Mesothelial cell of epicardium (in vitro differentiated cells): Measurements from ENCODE around the gene FRMD1. TPM values are rescaled to one million over a fixed set of nuclear protein-coding genes. Genes with fewer than 3 reads are reported as not detected.

Experiments
- DNase-seq, 2 experiments: peaks; one replicate each; pipeline ENCODE4 v3.0.0; 2021; ENCODE audit warnings: low spot score in 2 of 2; ENCODE audit not compliant: unreplicated experiment in 2 of 2
- H3K27ac Mint-ChIP-seq: 2 replicates; pipeline ENCODE4 v1.8.0; 2021; ENCODE audit warnings: mixed read lengths
- H3K27me3 Mint-ChIP-seq: 2 replicates; pipeline ENCODE4 v1.8.0; 2021; ENCODE audit warnings: low read depth, mixed read lengths
- H3K36me3 Mint-ChIP-seq: 2 replicates; pipeline ENCODE4 v1.8.0; 2021; ENCODE audit warnings: mixed read lengths
- H3K4me1 Mint-ChIP-seq: 2 replicates; pipeline ENCODE4 v1.8.0; 2021; ENCODE audit warnings: mixed read lengths
- H3K4me3 Mint-ChIP-seq: 2 replicates; pipeline ENCODE4 v1.8.0; 2021; ENCODE audit warnings: mild to moderate bottlenecking, moderate library complexity, mixed read lengths
- H3K9me3 Mint-ChIP-seq: 2 replicates; pipeline ENCODE4 v1.8.0; 2021; ENCODE audit warnings: mixed read lengths
- CTCF ChIP-seq: fragments of 200-600 bp; sonication (generic); IDR thresholded peaks from one replicate; pipeline ENCODE4 v1.5.0; 2021; ENCODE audit warnings: antibody characterized with exemption; ENCODE audit not compliant: unreplicated experiment
- total RNA-seq: library from RNA; stranded (reverse); gene quantifications from 3 replicates; pipeline ENCODE4 v1.2.1, GENCODE V29; 2021

FRMD1 gene
- total RNA-seq, 1 donor from 2014 or later = not detected

- no peak for TF ChIP-seq CTCF
- Mint-ChIP-seq H3K27me3 (no peaks in the 10 kb centered on the region), H3K9me3 (peaks cover 38% of the 10 kb centered on the region)
Observed at GRCh38 chr6:168014428-168014827, 64.6 kb downstream of the FRMD1 start.

DNA sequence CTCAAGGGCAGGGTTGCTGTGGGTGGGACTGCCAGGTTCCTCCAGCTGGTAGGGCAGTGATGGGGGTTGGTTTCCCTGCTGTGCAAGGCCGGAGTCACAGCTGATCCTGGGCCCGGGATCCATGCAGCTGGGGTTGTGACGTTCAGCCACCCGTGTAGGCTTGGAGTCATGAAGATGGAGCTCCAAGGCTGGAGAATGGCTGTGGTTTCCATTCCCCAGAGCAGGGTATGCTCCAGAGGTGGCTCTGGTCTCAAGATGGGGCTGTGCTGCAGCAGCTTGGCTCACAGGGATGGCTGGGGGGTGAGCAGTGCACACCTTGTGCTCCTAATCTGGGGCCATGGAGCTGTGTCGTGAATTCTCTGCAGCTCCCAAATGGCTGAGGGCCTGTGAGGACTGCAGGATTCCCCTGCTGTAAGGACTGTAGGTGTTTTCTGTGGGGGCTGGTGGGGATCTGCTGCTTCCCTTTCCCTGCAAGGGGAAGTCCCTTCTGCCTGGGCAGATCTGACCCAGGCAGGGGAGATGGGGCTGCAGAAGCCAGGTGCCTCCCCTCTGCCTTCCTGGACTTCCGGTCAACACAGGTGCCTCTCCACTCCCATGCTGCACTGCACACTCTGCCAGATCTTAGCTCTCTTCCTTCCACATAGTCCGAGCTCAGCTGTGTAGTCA is 65.6 kb downstream of the FRMD1 start:
- no peak overlapping the region for H3K27ac Mint-ChIP-seq
- no peak overlapping the region for H3K4me3 Mint-ChIP-seq

More at GRCh38 chr6:168014428-168014827, 64.6 kb downstream of the FRMD1 start:
- Mint-ChIP-seq H3K27ac (no peak overlapping the region), H3K4me3 (no peak overlapping the region), H3K36me3 (peaks cover 6% of the 10 kb centered on the region), H3K4me1 (peaks cover 19% of the 10 kb centered on the region)
- no peak for DNase-seq

GRCh38 chr6:168012431-168013249 is 66.4 kb downstream of the FRMD1 start:
- Mint-ChIP-seq H3K4me1 (peaks cover 19% of the 10 kb centered on the region), H3K36me3 (peaks cover 8% of the 10 kb centered on the region), H3K9me3 (peaks cover 49% of the 10 kb centered on the region), H3K4me3 (no peak overlapping the region), H3K27me3 (no peaks in the 10 kb centered on the region), H3K27ac (no peak overlapping the region)
- no peak for TF ChIP-seq CTCF
- no peak for DNase-seq

More for the DNA sequence above, 65.6 kb downstream of the FRMD1 start:
- Mint-ChIP-seq H3K9me3 (peaks cover 44% of the 10 kb centered on the region), H3K27me3 (no peaks in the 10 kb centered on the region), H3K4me1 (peaks cover 19% of the 10 kb centered on the region), H3K36me3 (peaks cover 8% of the 10 kb centered on the region)
- no peak for DNase-seq
- TF ChIP-seq CTCF = no peak

DNA sequence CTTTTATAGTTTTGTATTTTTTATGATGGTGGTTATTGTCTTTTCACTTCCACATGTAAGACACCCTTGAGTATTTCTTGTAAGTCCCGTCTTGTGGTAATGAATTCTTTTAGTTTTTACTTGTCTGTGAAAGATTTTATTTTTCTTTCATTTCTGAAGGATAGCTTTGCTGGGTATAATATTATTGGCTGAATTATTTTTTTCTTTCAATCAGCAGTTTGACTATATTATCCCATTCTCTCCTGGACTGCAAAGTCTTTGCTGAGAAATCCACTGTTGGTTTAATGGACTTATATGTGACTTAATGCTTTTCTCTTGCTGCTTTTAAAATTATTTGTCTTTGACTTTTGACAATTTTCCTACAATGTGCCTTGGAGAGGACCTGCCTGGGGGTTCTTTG is 67.7 kb downstream of the FRMD1 start:
- H3K27me3 Mint-ChIP-seq = no peaks in the 10 kb centered on the region
- H3K4me3 Mint-ChIP-seq = no peak overlapping the region
- H3K36me3 Mint-ChIP-seq = peaks cover 8% of the 10 kb centered on the region
- peaks cover 11% of the 10 kb centered on the region for H3K4me1 Mint-ChIP-seq
- no peak overlapping the region for H3K27ac Mint-ChIP-seq
- no peak for DNase-seq
- no peak for TF ChIP-seq CTCF
- peaks cover 49% of the 10 kb centered on the region for H3K9me3 Mint-ChIP-seq

DNA sequence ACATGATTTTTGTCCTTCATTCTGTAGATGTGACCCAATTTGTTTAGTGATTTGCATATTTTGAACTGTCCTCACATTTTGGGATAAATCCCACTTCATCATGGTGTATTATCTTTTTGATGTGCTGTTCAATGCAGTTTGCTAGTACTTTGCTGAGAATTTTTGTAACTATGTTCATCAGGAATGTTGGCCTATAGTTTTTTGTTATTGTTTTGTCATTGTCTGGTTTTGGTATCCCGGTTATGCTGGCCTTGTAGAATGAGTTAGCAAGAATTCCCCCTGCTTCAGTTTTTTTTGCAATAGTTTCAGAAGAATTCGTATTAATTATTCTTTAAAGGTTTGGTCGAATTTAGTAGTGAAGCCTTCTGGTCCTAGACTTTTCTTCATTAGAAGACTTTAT is 69.7 kb downstream of the FRMD1 start:
- Mint-ChIP-seq H3K27me3 (no peaks in the 10 kb centered on the region), H3K4me3 (no peak overlapping the region), H3K9me3 (peaks cover 44% of the 10 kb centered on the region), H3K4me1 (peaks cover 4% of the 10 kb centered on the region), H3K27ac (no peak overlapping the region), H3K36me3 (peaks cover 8% of the 10 kb centered on the region)
- no peak for TF ChIP-seq CTCF
- no peak for DNase-seq
